ENCODE results near the gene CNOT11. TPM values are rescaled to one million over a fixed set of nuclear protein-coding genes. Genes with fewer than 3 reads are reported as not detected.

CNOT11 gene
- total and polyA plus RNA-seq, 2 of the 13 experiments (the other 11 are each of a cell fraction or from before 2014, with no cell fraction given), result 114 to 209 TPM

- TF ChIP-seq, protein P1, sequence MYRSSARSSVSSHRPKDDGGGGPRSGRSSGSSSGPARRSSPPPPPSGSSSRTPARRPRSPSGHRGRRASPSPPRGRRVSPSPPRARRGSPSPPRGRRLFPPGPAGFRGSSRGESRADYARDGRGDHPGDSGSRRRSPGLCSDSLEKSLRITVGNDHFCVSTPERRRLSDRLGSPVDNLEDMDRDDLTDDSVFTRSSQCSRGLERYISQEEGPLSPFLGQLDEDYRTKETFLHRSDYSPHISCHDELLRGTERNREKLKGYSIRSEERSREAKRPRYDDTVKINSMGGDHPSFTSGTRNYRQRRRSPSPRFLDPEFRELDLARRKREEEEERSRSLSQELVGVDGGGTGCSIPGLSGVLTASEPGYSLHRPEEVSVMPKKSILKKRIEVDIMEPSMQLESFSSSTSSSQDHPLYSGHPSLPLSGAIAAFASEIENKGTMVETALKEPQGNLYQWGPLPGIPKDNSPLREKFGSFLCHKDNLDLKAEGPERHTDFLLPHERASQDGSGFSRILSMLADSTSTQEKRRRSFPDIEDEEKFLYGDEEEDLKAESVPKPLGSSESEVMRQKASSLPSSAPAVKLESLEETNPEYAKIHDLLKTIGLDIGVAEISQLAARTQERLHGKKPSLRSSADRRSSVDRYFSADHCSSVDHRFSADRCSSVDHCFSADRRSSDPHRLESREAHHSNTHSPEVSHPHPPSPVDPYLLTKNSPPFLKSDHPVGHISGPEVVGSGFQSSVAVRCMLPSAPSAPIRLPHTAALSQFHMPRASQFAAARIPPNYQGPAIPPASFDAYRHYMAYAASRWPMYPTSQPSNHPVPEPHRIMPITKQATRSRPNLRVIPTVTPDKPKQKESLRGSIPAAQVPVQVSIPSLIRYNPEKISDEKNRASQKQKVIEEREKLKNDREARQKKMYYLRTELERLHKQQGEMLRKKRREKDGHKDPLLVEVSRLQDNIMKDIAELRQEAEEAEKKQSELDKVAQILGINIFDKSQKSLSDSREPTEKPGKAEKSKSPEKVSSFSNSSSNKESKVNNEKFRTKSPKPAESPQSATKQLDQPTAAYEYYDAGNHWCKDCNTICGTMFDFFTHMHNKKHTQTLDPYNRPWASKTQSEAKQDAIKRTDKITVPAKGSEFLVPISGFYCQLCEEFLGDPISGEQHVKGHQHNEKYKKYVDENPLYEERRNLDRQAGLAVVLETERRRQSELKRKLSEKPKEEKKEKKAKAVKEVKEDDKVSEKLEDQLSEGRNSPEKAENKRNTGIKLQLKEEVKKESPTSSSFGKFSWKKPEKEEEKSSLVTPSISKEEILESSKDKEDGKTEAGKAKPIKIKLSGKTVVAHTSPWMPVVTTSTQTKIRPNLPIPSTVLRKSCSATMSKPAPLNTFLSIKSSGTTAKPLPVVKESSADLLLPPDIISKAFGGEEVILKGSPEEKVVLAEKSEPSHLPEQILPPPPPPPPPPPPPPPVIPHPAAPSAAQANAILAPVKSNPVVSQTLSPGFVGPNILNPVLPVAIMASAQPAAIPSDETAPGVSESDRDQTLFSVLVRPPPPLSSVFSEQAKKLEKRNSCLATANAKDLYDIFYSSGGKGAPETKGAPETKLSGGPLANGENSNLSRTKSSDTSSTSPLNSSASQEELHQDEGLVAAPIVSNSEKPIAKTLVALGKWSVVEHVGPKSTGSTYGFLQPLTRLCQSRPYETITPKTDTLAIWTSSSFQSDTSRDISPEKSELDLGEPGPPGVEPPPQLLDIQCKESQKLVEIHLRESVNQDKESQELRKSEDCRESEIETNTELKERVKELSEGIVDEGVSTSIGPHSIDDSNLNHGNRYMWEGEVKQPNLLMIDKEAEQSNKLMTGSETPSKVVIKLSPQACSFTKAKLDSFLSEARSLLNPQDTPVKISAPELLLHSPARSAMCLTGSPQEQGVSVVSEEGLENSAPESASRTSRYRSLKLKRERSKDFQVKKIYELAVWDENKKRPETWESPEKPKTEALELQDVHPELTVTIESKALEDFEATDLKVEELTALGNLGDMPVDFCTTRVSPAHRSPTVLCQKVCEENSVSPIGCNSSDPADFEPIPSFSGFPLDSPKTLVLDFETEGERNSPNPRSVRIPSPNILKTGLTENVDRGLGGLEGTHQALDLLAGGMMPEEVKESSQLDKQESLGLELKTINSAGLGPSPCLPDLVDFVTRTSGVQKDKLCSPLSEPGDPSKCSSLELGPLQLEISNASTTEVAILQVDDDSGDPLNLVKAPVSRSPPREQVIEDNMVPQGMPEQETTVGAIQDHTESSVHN (CRISPR knock-in tag; IDR thresholded peaks at IDR 0.05), result no peak; the same call in 1 of the 2 replicates
- TF ChIP-seq ZNF547 (CRISPR knock-in tag; IDR thresholded peaks at IDR 0.05) (peak; percentile 98), IRF2 (CRISPR knock-in tag; IDR thresholded peaks at IDR 0.05) (peak; percentile 95), PCBP2 (optimal IDR thresholded peaks at IDR 0.05; ENCODE audit: low read depth, low read length, poor library complexity, severe bottlenecking) (no peak), LCORL (IDR thresholded peaks at IDR 0.05) (peak; percentile 44; the same call in 1 of the 2 replicates), LCORL (CRISPR knock-in tag; IDR thresholded peaks at IDR 0.05) (peak; percentile 92), ZNF264 (CRISPR knock-in tag; IDR thresholded peaks at IDR 0.05) (peak; percentile 97), ZNF839 (CRISPR knock-in tag; IDR thresholded peaks at IDR 0.05; ENCODE audit: borderline replicate concordance) (peak; percentile 98), ZIK1 (CRISPR knock-in tag; IDR thresholded peaks at IDR 0.05; ENCODE audit: borderline replicate concordance, low read depth) (peak; percentile 96), MAF1 (CRISPR knock-in tag; IDR thresholded peaks at IDR 0.05; ENCODE audit: borderline replicate concordance) (peak; percentile 87), ZNF644 (CRISPR knock-in tag; IDR thresholded peaks at IDR 0.05; ENCODE audit: low read depth) (0 out of 2 replicates have a peak, but pooled peaks have one; percentile 47), SMAD1 (CRISPR knock-in tag; IDR thresholded peaks at IDR 0.05; ENCODE audit: borderline replicate concordance, low read depth) (peak; percentile 98), MTF1 (CRISPR knock-in tag; IDR thresholded peaks at IDR 0.05) (peak; percentile 75; the same call in 1 of the 2 replicates), ZNF777 (CRISPR knock-in tag; IDR thresholded peaks at IDR 0.05) (peak; percentile 89), NKX3-1 (CRISPR knock-in tag; IDR thresholded peaks at IDR 0.05) (peak; percentile 97; the same call in 1 of the 2 replicates), ZFP36L1 (CRISPR knock-in tag; IDR thresholded peaks at IDR 0.05) (peak; percentile 88; the same call in 1 of the 2 replicates), ZBTB14 (CRISPR knock-in tag; IDR thresholded peaks at IDR 0.05) (peak; percentile 40), ELF4 (CRISPR knock-in tag; IDR thresholded peaks at IDR 0.05; ENCODE audit: borderline replicate concordance) (peak; percentile 91; the same call in 1 of the 2 replicates), KLF9 (CRISPR knock-in tag; IDR thresholded peaks at IDR 0.05; ENCODE audit: low read depth) (peak; percentile 69), NCOA1 (CRISPR knock-in tag; IDR thresholded peaks at IDR 0.05) (no peak; the same call in none of the 2 replicates), THAP11 (CRISPR knock-in tag; IDR thresholded peaks at IDR 0.05) (peak; percentile 82), ZNF891 (CRISPR knock-in tag; IDR thresholded peaks at IDR 0.05) (peak; percentile 92; the same call in 1 of the 2 replicates)
These were observed 55.9 kb downstream of the CNOT11 start, which contains the start of gene RNF149 (continued) for GRCh38 chr2:101308432-101309210.

Data from HepG2 (cell line).